ENCODE measurements around the gene ERH. TPM values are rescaled to one million over a fixed set of nuclear protein-coding genes. Genes with fewer than 3 reads are reported as not detected.
"Not testable (repeated sequence)": the region's sequence is repeated elsewhere in the genome, so short reads cannot be mapped to it uniquely, and the experiment has no call there.

Gene ERH
- total RNA-seq, 1 donor from 2014 or later = 261 TPM

- H3K4me3 Mint-ChIP-seq = no peak overlapping the region
- no peaks in the 10 kb centered on the region for H3K4me1 Mint-ChIP-seq
- no peak for DNase-seq (ENCODE audit: low spot score in 2 of 2, unreplicated experiment in 2 of 2)
- peaks cover 44% of the 10 kb centered on the region for H3K36me3 Mint-ChIP-seq
- TF ChIP-seq CTCF (IDR thresholded peaks at IDR 0.05; ENCODE audit: unreplicated experiment) = no peak
- H3K9me3 Mint-ChIP-seq = peaks cover 34% of the 10 kb centered on the region
- H3K27me3 Mint-ChIP-seq (ENCODE audit: low read depth) = no peaks in the 10 kb centered on the region
- H3K27ac Mint-ChIP-seq = no peak overlapping the region
These were observed 25.2 kb upstream of the ERH start for GRCh38 chr14:69423279-69423678.

GRCh38 chr14:69416087-69416486, 18.0 kb upstream of the ERH start:
- not testable (repeated sequence) for H3K27me3 Mint-ChIP-seq (ENCODE audit: low read depth); H3K27ac Mint-ChIP-seq; DNase-seq (ENCODE audit: low spot score in 2 of 2, unreplicated experiment in 2 of 2); H3K4me3 Mint-ChIP-seq; H3K4me1 Mint-ChIP-seq
- Mint-ChIP-seq H3K9me3 (peaks cover 39% of the 10 kb centered on the region), H3K36me3 (peaks cover 34% of the 10 kb centered on the region)

- Mint-ChIP-seq H3K27ac (no peak overlapping the region), H3K4me3 (no peak overlapping the region), H3K36me3 (peaks cover 24% of the 10 kb centered on the region), H3K4me1 (no peaks in the 10 kb centered on the region), H3K27me3 (ENCODE audit: low read depth) (no peaks in the 10 kb centered on the region), H3K9me3 (peaks cover 16% of the 10 kb centered on the region)
- TF ChIP-seq CTCF (IDR thresholded peaks at IDR 0.05; ENCODE audit: unreplicated experiment) = no peak
- DNase-seq (ENCODE audit: low spot score in 2 of 2, unreplicated experiment in 2 of 2) = no peak
These were observed 15.4 kb upstream of the ERH start for GRCh38 chr14:69413483-69413882.

GRCh38 chr14:69408331-69408960, 10.3 kb upstream of the ERH start:
- Mint-ChIP-seq H3K4me1 (no peaks in the 10 kb centered on the region), H3K36me3 (peaks cover 3% of the 10 kb centered on the region)

GRCh38 chr14:69405762-69406161, 7.7 kb upstream of the ERH start:
- peaks cover 3% of the 10 kb centered on the region for H3K36me3 Mint-ChIP-seq
- H3K27ac Mint-ChIP-seq = no peak overlapping the region
- H3K4me1 Mint-ChIP-seq = peaks cover 17% of the 10 kb centered on the region
- H3K27me3 Mint-ChIP-seq (ENCODE audit: low read depth) = no peaks in the 10 kb centered on the region
- no peak for DNase-seq (ENCODE audit: low spot score in 2 of 2, unreplicated experiment in 2 of 2)
- no peak overlapping the region for H3K4me3 Mint-ChIP-seq
- no peaks in the 10 kb centered on the region for H3K9me3 Mint-ChIP-seq
- no peak for TF ChIP-seq CTCF (IDR thresholded peaks at IDR 0.05; ENCODE audit: unreplicated experiment)

More at GRCh38 chr14:69408331-69408960, 10.3 kb upstream of the ERH start:
- Mint-ChIP-seq H3K4me3 (no peak overlapping the region), H3K27me3 (ENCODE audit: low read depth) (no peaks in the 10 kb centered on the region), H3K9me3 (no peaks in the 10 kb centered on the region), H3K27ac (no peak overlapping the region)
- TF ChIP-seq CTCF (IDR thresholded peaks at IDR 0.05; ENCODE audit: unreplicated experiment) = no peak
- no peak for DNase-seq (ENCODE audit: low spot score in 2 of 2, unreplicated experiment in 2 of 2)

- Mint-ChIP-seq H3K4me3 (no peak overlapping the region), H3K9me3 (no peaks in the 10 kb centered on the region), H3K36me3 (peaks cover 3% of the 10 kb centered on the region), H3K27ac (no peak overlapping the region), H3K27me3 (ENCODE audit: low read depth) (no peaks in the 10 kb centered on the region), H3K4me1 (peaks cover 25% of the 10 kb centered on the region)
- DNase-seq (ENCODE audit: low spot score in 2 of 2, unreplicated experiment in 2 of 2) = no peak
- no peak for TF ChIP-seq CTCF (IDR thresholded peaks at IDR 0.05; ENCODE audit: unreplicated experiment)
These were observed 6.8 kb upstream of the ERH start for GRCh38 chr14:69404883-69405282.

Measured in mesothelial cell of epicardium (in vitro differentiated cells).